ENCODE data around the gene TFEB. TPM values are rescaled to one million over a fixed set of nuclear protein-coding genes. Genes with fewer than 3 reads are reported as not detected.

Gene TFEB
- polyA plus RNA-seq, 1 donor (not counting 4 experiments of a cell fraction or from before 2014, with no cell fraction given): 4.3 TPM

DNA sequence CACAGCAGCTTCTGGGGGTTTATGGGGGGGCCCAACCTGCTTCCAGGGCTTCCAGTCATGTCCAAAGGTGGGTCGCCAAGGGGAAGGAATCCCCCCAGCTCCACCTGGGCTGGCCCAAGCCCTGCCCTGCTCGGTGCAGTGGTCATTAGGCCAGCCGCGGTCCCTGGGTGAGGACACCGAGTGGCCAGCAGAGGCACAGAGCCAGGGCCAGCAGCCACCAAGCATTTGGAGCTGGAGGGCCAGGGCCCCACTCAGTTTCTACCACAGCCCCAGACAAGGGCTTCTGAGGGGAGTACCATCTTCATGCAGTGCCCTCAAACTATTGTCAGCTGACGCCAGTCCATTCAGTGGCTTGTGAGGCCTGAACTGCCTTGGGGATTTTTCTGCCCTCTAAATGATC, 39.6 kb downstream of the TFEB start:
- H3K9me3 ChIP-seq (ENCODE audit: control insufficient read depth, low read depth, low read length): no peaks in the 10 kb centered on the region
- no peak overlapping the region for H2AFZ ChIP-seq (ENCODE audit: control insufficient read depth, low read length)
- no peak overlapping the region for H3K4me2 ChIP-seq (ENCODE audit: control insufficient read depth, extremely low read depth, insufficient read depth, low read depth, low read length)
- no peaks in the 10 kb centered on the region for H3K9me1 ChIP-seq (ENCODE audit: control insufficient read depth, extremely low read depth, insufficient read depth, low read length)
- peaks cover 9% of the 10 kb centered on the region for H3K4me1 ChIP-seq (ENCODE audit: control insufficient read depth, extremely low read depth, insufficient read depth, low read length)
- no peaks in the 10 kb centered on the region for H3K36me3 ChIP-seq (ENCODE audit: control insufficient read depth in 2 of 2, extremely low read depth in 1 of 2, insufficient read depth in 2 of 2, low read length in 2 of 2)
- FAIRE-seq: no peak
- dilution Hi-C loops (cut with MboI; ENCODE audit: extremely low pct_ligation_motif_present, low sequenced_read_pairs): no loop called here
- no peaks in the 10 kb centered on the region for H3K79me2 ChIP-seq (ENCODE audit: control insufficient read depth, insufficient read depth, low read length)
- no peak overlapping the region for H3K27ac ChIP-seq (ENCODE audit: control insufficient read depth, insufficient read depth, low read length)
- H3K27me3 ChIP-seq (ENCODE audit: control insufficient read depth, extremely low read depth, insufficient read depth, low read length): no peaks in the 10 kb centered on the region
- H3K4me3 ChIP-seq (ENCODE audit: control insufficient read depth in 2 of 3, extremely low read depth in 1 of 3, insufficient read depth in 2 of 3, low read depth in 1 of 3, low read length in 3 of 3): no peak overlapping the region
- H4K20me1 ChIP-seq (ENCODE audit: control insufficient read depth, extremely low read depth, insufficient read depth, low read length): no peaks in the 10 kb centered on the region
- DNase-seq (ENCODE audit: low read depth, low spot score): no peak
- TF ChIP-seq, protein P1, sequence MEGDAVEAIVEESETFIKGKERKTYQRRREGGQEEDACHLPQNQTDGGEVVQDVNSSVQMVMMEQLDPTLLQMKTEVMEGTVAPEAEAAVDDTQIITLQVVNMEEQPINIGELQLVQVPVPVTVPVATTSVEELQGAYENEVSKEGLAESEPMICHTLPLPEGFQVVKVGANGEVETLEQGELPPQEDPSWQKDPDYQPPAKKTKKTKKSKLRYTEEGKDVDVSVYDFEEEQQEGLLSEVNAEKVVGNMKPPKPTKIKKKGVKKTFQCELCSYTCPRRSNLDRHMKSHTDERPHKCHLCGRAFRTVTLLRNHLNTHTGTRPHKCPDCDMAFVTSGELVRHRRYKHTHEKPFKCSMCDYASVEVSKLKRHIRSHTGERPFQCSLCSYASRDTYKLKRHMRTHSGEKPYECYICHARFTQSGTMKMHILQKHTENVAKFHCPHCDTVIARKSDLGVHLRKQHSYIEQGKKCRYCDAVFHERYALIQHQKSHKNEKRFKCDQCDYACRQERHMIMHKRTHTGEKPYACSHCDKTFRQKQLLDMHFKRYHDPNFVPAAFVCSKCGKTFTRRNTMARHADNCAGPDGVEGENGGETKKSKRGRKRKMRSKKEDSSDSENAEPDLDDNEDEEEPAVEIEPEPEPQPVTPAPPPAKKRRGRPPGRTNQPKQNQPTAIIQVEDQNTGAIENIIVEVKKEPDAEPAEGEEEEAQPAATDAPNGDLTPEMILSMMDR (optimal IDR thresholded peaks at IDR 0.05 in 1 of 3, IDR thresholded peaks at IDR 0.05 in 1 of 3, conservative IDR thresholded peaks at IDR 0.05 in 1 of 3; ENCODE audit: extremely low read depth in 1 of 3, insufficient read depth in 2 of 3, low read length in 3 of 3): no peak
- no peak for TF ChIP-seq EZH2 (IDR thresholded peaks at IDR 0.05; ENCODE audit: low read length)
- no peak overlapping the region for H3K9ac ChIP-seq (ENCODE audit: control insufficient read depth, extremely low read depth, insufficient read depth, low read length)

DNA sequence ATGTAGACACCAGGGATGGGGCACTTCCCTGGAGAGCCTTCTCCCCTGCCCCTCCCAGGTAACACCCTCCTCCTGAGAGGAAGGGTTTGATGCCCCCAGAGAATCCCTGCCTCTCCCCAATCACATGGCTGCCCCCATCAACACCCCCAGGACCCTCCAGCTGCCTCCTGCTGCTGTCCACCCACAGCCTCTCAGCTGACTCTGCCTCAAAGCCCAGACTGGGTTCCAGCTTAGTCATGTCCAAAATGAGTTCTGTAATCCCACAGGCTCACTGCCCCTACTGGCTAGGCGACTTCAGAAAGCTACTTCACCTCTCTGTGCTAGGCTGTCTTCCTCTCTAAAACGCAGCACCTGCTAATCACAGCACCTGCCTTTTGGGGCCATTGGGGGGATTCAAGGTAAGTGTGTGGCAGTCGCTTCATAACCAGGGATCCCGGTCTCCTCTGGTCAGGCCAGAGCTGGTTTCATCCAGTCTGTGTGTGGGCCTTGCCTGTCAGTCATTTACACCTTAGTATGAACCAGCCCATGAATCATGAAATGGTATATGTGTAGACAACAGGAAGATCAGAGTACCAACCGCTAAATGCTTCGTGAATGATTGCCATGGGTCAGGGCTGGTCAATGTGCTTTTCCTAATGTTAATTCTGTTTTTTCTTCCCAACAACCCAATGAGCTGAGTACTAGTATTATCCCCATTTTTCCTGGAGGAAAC, 40.4 kb downstream of the TFEB start:
- H4K20me1 ChIP-seq (ENCODE audit: control insufficient read depth, extremely low read depth, insufficient read depth, low read length): no peaks in the 10 kb centered on the region
- H3K79me2 ChIP-seq (ENCODE audit: control insufficient read depth, insufficient read depth, low read length): no peaks in the 10 kb centered on the region
- H3K27ac ChIP-seq (ENCODE audit: control insufficient read depth, insufficient read depth, low read length): no peak overlapping the region
- H3K4me2 ChIP-seq (ENCODE audit: control insufficient read depth, extremely low read depth, insufficient read depth, low read depth, low read length): no peak overlapping the region
- H3K9me3 ChIP-seq (ENCODE audit: control insufficient read depth, low read depth, low read length): no peaks in the 10 kb centered on the region
- H3K4me1 ChIP-seq (ENCODE audit: control insufficient read depth, extremely low read depth, insufficient read depth, low read length): peaks cover 9% of the 10 kb centered on the region
- no peaks in the 10 kb centered on the region for H3K9me1 ChIP-seq (ENCODE audit: control insufficient read depth, extremely low read depth, insufficient read depth, low read length)
- H3K9ac ChIP-seq (ENCODE audit: control insufficient read depth, extremely low read depth, insufficient read depth, low read length): no peak overlapping the region
- TF ChIP-seq EZH2 (IDR thresholded peaks at IDR 0.05; ENCODE audit: low read length): no peak
- TF ChIP-seq, protein P1 (optimal IDR thresholded peaks at IDR 0.05 in 1 of 3, IDR thresholded peaks at IDR 0.05 in 1 of 3, conservative IDR thresholded peaks at IDR 0.05 in 1 of 3; ENCODE audit: extremely low read depth in 1 of 3, insufficient read depth in 2 of 3, low read length in 3 of 3): peak in 1 of 3 experiments; percentile 1
- dilution Hi-C loops (cut with MboI; ENCODE audit: extremely low pct_ligation_motif_present, low sequenced_read_pairs): no loop called here
- peaks cover 0 to 2% of the 10 kb centered on the region in 2 experiments for H3K36me3 ChIP-seq (ENCODE audit: control insufficient read depth in 2 of 2, extremely low read depth in 1 of 2, insufficient read depth in 2 of 2, low read length in 2 of 2)
- no peaks in the 10 kb centered on the region for H3K27me3 ChIP-seq (ENCODE audit: control insufficient read depth, extremely low read depth, insufficient read depth, low read length)
- H3K4me3 ChIP-seq (ENCODE audit: control insufficient read depth in 2 of 3, extremely low read depth in 1 of 3, insufficient read depth in 2 of 3, low read depth in 1 of 3, low read length in 3 of 3): no peak overlapping the region
- DNase-seq (ENCODE audit: low read depth, low spot score) (no peak), FAIRE-seq (no peak)
- no peak overlapping the region for H2AFZ ChIP-seq (ENCODE audit: control insufficient read depth, low read length)
